Tibial artery (tissue), 4 donors: ENCODE results near the gene PUS10.

ENCODE experiments used
- DNase-seq, 2 donors: peaks; one replicate each; pipeline ENCODE4 v3.0.0-alpha.2; 2019
- H3K27ac ChIP-seq, 2 donors: fragments of 200-600 bp; sonication (generic) in 1 of 2; 1 replicate in 1 of 2; 2 replicates in 1 of 2; pipeline ENCODE4 v1.5.1; 2018 to 2019; ENCODE audit warnings: mild to moderate bottlenecking in 1 of 2
- H3K27me3 ChIP-seq, 2 donors: fragments of 200-600 bp; sonication (generic) in 1 of 2; one replicate each; pipeline versions ENCODE4 v1.5.1 to v1.6.0; 2016 to 2019
- H3K36me3 ChIP-seq, 3 donors: fragments of 200-600 bp; sonication (generic) in 2 of 3; one replicate each; pipeline ENCODE4 v1.5.1; 2016 to 2019; ENCODE audit warnings: mild to moderate bottlenecking in 2 of 3
- H3K4me1 ChIP-seq, 4 donors: fragments of 200-600 bp; sonication (generic) in 2 of 4; 1 replicate in 3 of 4; 2 replicates in 1 of 4; pipeline ENCODE4 v1.5.1; 2016 to 2019
- H3K4me3 ChIP-seq, 2 donors: fragments of 200-600 bp; sonication (generic) in 1 of 2; 1 replicate in 1 of 2; 2 replicates in 1 of 2; pipeline ENCODE4 v1.5.1; 2018 to 2019; ENCODE audit warnings: mild to moderate bottlenecking in 2 of 2
- H3K9me3 ChIP-seq, 3 donors: fragments of 200-600 bp; sonication (generic) in 1 of 3; one replicate each; pipeline ENCODE4 v1.5.1; 2016 to 2019
- CTCF ChIP-seq, 2 experiments: fragments of 200-600 bp in 1 of 2; fragments of 450-650 bp in 1 of 2; IDR thresholded peaks; one replicate each; pipeline ENCODE4 v1.5.1; 2017 to 2019; ENCODE audit warnings: antibody characterized with exemption in 2 of 2, mild to moderate bottlenecking in 1 of 2, moderate library complexity in 1 of 2
- intact Hi-C: fragments of 100-400 bp; cut with DNase I; formaldehyde crosslinking; loops from one replicate; pipeline ENCODE4 v1.15.0; 2023; ENCODE audit warnings: low total_unique reads

Gene PUS10

GRCh38 chr2:61009355-61009754 lies 8.7 kb downstream of the PUS10 start:
- DNase-seq: no peak
- Histone ChIP-seq H3K27ac (no peak overlapping the region), H3K4me1 (no peaks in the 10 kb centered on the region), H3K36me3 (peaks cover 0 to 6% (median 0%) of the 10 kb centered on the region in 3 donors), H3K4me3 (no peak overlapping the region), H3K9me3 (no peaks in the 10 kb centered on the region), H3K27me3 (no peaks in the 10 kb centered on the region)
- intact Hi-C loops: no loop called here
- TF ChIP-seq CTCF (IDR thresholded peaks at IDR 0.05): no peak

GRCh38 chr2:61006486-61007105 lies 11.5 kb downstream of the PUS10 start:
- Histone ChIP-seq H3K36me3 (peaks cover 0 to 6% (median 0%) of the 10 kb centered on the region in 3 donors), H3K4me1 (no peaks in the 10 kb centered on the region), H3K27me3 (no peaks in the 10 kb centered on the region), H3K9me3 (no peaks in the 10 kb centered on the region), H3K27ac (no peak overlapping the region), H3K4me3 (no peak overlapping the region)
- DNase-seq: no peak
- intact Hi-C loops: no loop called here
- TF ChIP-seq CTCF (IDR thresholded peaks at IDR 0.05): no peak

DNA sequence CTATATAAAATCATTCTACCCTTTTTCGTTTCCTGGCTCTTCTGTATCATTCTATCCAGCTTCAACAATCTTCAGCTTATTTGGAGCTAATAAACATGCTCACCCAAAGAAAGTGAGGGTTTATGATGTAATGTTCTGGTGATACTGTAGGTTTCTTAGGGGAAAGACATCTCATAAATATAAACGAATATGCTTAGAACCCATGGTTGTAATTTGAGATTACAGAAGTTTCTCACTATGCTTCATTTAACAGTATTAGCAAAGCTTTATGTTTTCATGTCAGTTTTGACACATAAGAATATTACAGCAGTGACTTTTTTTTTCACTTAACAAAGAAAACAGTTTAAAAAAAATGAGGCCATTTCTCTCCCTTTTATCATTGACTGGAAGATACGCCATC lies 12.3 kb downstream of the PUS10 start:
- Histone ChIP-seq H3K4me3 (no peak overlapping the region), H3K9me3 (no peaks in the 10 kb centered on the region), H3K27ac (no peak overlapping the region), H3K27me3 (no peaks in the 10 kb centered on the region), H3K36me3 (peaks cover 0 to 6% (median 0%) of the 10 kb centered on the region in 3 donors), H3K4me1 (no peaks in the 10 kb centered on the region)
- no peak for TF ChIP-seq CTCF (IDR thresholded peaks at IDR 0.05)
- DNase-seq: no peak
- intact Hi-C loops: no loop called here

- H3K27ac ChIP-seq: no peak overlapping the region
- H3K4me3 ChIP-seq: no peak overlapping the region
- TF ChIP-seq CTCF (IDR thresholded peaks at IDR 0.05): peak; percentile 61 to 62
- no peak for DNase-seq
- no peaks in the 10 kb centered on the region for H3K27me3 ChIP-seq
- H3K4me1 ChIP-seq: no peaks in the 10 kb centered on the region
- no peaks in the 10 kb centered on the region for H3K36me3 ChIP-seq
- intact Hi-C loops: loop anchor here (2.0 kb wide), 1 partner anchor 290 kb away; no protein-coding TSS in a partner anchor
- no peaks in the 10 kb centered on the region for H3K9me3 ChIP-seq
Measured at GRCh38 chr2:60998628-60999545, 19.2 kb downstream of the PUS10 start.

- TF ChIP-seq CTCF (IDR thresholded peaks at IDR 0.05): no peak
- DNase-seq: no peak
- Histone ChIP-seq H3K27ac (no peak overlapping the region), H3K36me3 (peaks cover 0 to 8% (median 0%) of the 10 kb centered on the region in 3 donors), H3K9me3 (peaks cover 0 to 9% (median 0%) of the 10 kb centered on the region in 3 donors), H3K27me3 (no peaks in the 10 kb centered on the region), H3K4me3 (no peak overlapping the region), H3K4me1 (no peaks in the 10 kb centered on the region)
- intact Hi-C loops: no loop called here
Measured at GRCh38 chr2:60994131-60994530, 23.9 kb downstream of the PUS10 start.
